Pancreas (tissue), 10 donors: Measurements from ENCODE around the gene SHISAL2B. TPM values are rescaled to one million over a fixed set of nuclear protein-coding genes. Genes with fewer than 3 reads are reported as not detected.

Experiments
- ATAC-seq, 4 donors: fragments of 200-7000 bp; cut with Tn5 transposase; one replicate each; pipeline versions ENCODE4 v1.8.0 to v1.9.1; 2020; ENCODE audit warnings: mild to moderate bottlenecking in 4 of 4, moderate library complexity in 4 of 4
- DNase-seq, 6 donors: peaks; one replicate each; pipeline ENCODE4 v3.0.0-alpha.2; 2020
- FAIRE-seq: peaks from 2 replicates; lab custom pipeline; 2012; peaks lifted over from hg19 to GRCh38; lab: Jason Lieb, UNC
- H3K27ac ChIP-seq, 4 donors: fragments of 200-600 bp; sonication (generic); 1 replicate in 3 of 4; 2 replicates in 1 of 4; pipeline versions ENCODE4 v1.5.0 to v1.8.0; 2020
- H3K27me3 ChIP-seq, 4 donors: fragments of 200-600 bp; one replicate each; pipeline ENCODE4 v1.8.0; 2021
- H3K36me3 ChIP-seq, 3 donors: fragments of 200-600 bp; sonication (generic) in 1 of 3; one replicate each; pipeline versions ENCODE4 v1.5.0 to v1.8.0; 2020 to 2021
- H3K4me1 ChIP-seq, 3 donors: fragments of 200-600 bp; one replicate each; pipeline ENCODE4 v1.8.0; 2021
- H3K4me3 ChIP-seq, 4 donors: fragments of 200-600 bp; sonication (generic) in 2 of 4; one replicate each; pipeline versions ENCODE4 v1.5.0 to v1.8.0; 2020 to 2021
- H3K9me3 ChIP-seq, 4 donors: fragments of 200-600 bp; one replicate each; pipeline ENCODE4 v1.8.0; 2021
- CTCF ChIP-seq, 4 donors: fragments of 200-600 bp; sonication (generic) in 3 of 4; IDR thresholded peaks; one replicate each; pipeline versions ENCODE4 v1.5.0 to v1.8.0; 2021; ENCODE audit warnings: antibody characterized with exemption in 4 of 4
- WGBS, 2 donors: extraction: QIAGEN DNeasy Blood & Tissue Kit; methylation state at CpG; one replicate each; pipeline ENCODE4 v1.1.7; 2013; 5-methylcytosine and 5-hydroxymethylcytosine counted together
- intact Hi-C, 3 donors: fragments of 100-400 bp; cut with DNase I; formaldehyde crosslinking; loops; one replicate each; pipeline versions ENCODE4 v1.11.1 to v1.14.2; 2022
- polyA plus RNA-seq, 2 donors: library from polyadenylated mRNA; stranded (reverse); fragments of 200-250 nt; gene quantifications; one replicate each; pipeline ENCODE4 v1.2.3, GENCODE V29; 2013
- total RNA-seq, 6 donors: library from RNA; stranded (reverse); fragmentation: NEBNext Ultra II Directional in 4 of 6; extraction: Animal tissue kit (Norgen Biotek cat#: 25700) in 4 of 6; gene quantifications; one replicate each; pipeline versions ENCODE4 v1.2.1 to v1.2.4, GENCODE V29; 2021 to 2023
- donor health status: healthy with polysubstance abuse.
- donor health status: DM: no; HTN: no; CAD: no; lungs with moderate emphysema.
- donor health status: DM: no; HTN: no; CAD: no.
- donor health status: control.
- donor health status: control.
- donor health status: Bipolar disorder and iron deficiency.
- donor health status: DM: yes; HTN: yes; CAD: no.
- donor health status: DM: no; HTN: no; CAD: no.
- donor health status: DM: no; HTN: no; CAD: no.
- donor health status: DM: yes; HTN: yes; CAD: no.

Gene SHISAL2B
- total and polyA plus RNA-seq, 8 donors = 1.2 to 69.8 (median 2.7) TPM

GRCh38 chr5:64678374-64678773 lies 11.9 kb upstream of the SHISAL2B start:
- 71 to 78% methylated on average over 5 of the region's 5 CpGs for WGBS, 2 donors
- H3K9me3 ChIP-seq = no peaks in the 10 kb centered on the region
- H3K27me3 ChIP-seq = peaks cover 0 to 3% (median 0%) of the 10 kb centered on the region in 4 donors
- FAIRE-seq = no peak
- no peak for DNase-seq
- no peak overlapping the region for H3K4me3 ChIP-seq
- H3K27ac ChIP-seq = no peak overlapping the region
- peak in 1 of 4 donors; percentile 9 for ATAC-seq
- no peak for TF ChIP-seq CTCF (IDR thresholded peaks at IDR 0.05)
- intact Hi-C loops = no loop called here
- no peaks in the 10 kb centered on the region for H3K4me1 ChIP-seq
- no peaks in the 10 kb centered on the region for H3K36me3 ChIP-seq

GRCh38 chr5:64680289-64680688 lies 10.0 kb upstream of the SHISAL2B start:
- Histone ChIP-seq H3K27ac (no peak overlapping the region), H3K27me3 (no peaks in the 10 kb centered on the region), H3K9me3 (no peaks in the 10 kb centered on the region), H3K4me3 (no peak overlapping the region), H3K36me3 (no peaks in the 10 kb centered on the region), H3K4me1 (no peaks in the 10 kb centered on the region)
- DNase-seq (no peak), ATAC-seq (no peak), FAIRE-seq (no peak)
- no peak for TF ChIP-seq CTCF (IDR thresholded peaks at IDR 0.05)
- WGBS, 2 donors = 83 to 94% methylated on average over 4 of the region's 4 CpGs
- intact Hi-C loops = no loop called here

GRCh38 chr5:64682608-64683007 lies 7.7 kb upstream of the SHISAL2B start:
- no peak for DNase-seq
- ATAC-seq = no peak

GRCh38 chr5:64685866-64686265 lies 4.4 kb upstream of the SHISAL2B start:
- TF ChIP-seq CTCF (IDR thresholded peaks at IDR 0.05) = no peak
- FAIRE-seq = no peak
- no peaks in the 10 kb centered on the region for H3K4me1 ChIP-seq

More at GRCh38 chr5:64682608-64683007, 7.7 kb upstream of the SHISAL2B start:
- FAIRE-seq = no peak
- intact Hi-C loops = no loop called here
- Histone ChIP-seq H3K27ac (no peak overlapping the region), H3K4me1 (no peaks in the 10 kb centered on the region), H3K27me3 (no peaks in the 10 kb centered on the region), H3K9me3 (no peaks in the 10 kb centered on the region), H3K36me3 (no peaks in the 10 kb centered on the region), H3K4me3 (no peak overlapping the region)
- no peak for TF ChIP-seq CTCF (IDR thresholded peaks at IDR 0.05)
- whole genome bisulfite sequencing, 2 donors = 90 to 92% methylated on average over 7 of the region's 7 CpGs

GRCh38 chr5:64688391-64688790 lies 1.9 kb upstream of the SHISAL2B start:
- Histone ChIP-seq H3K9me3 (no peaks in the 10 kb centered on the region), H3K36me3 (no peaks in the 10 kb centered on the region), H3K27me3 (peaks cover 0 to 12% (median 2%) of the 10 kb centered on the region in 4 donors), H3K27ac (no peak overlapping the region), H3K4me3 (no peak overlapping the region), H3K4me1 (no peaks in the 10 kb centered on the region)
- no peak for TF ChIP-seq CTCF (IDR thresholded peaks at IDR 0.05)
- ATAC-seq = no peak
- no peak for DNase-seq
- intact Hi-C loops = no loop called here
- 76 to 80% methylated on average over 3 of the region's 3 CpGs for WGBS, 2 donors
- FAIRE-seq = no peak

More at GRCh38 chr5:64685866-64686265, 4.4 kb upstream of the SHISAL2B start:
- no peak overlapping the region for H3K4me3 ChIP-seq
- no peak for DNase-seq
- ATAC-seq = peak in 1 of 4 donors; percentile 40
- intact Hi-C loops = no loop called here
- no peak overlapping the region for H3K27ac ChIP-seq
- no peaks in the 10 kb centered on the region for H3K36me3 ChIP-seq
- peaks cover 0 to 6% (median 1%) of the 10 kb centered on the region in 4 donors for H3K27me3 ChIP-seq
- 37 to 44% methylated on average over 5 of the region's 5 CpGs for WGBS, 2 donors
- no peaks in the 10 kb centered on the region for H3K9me3 ChIP-seq
